Retinal pigment epithelial cell (primary cell): ENCODE data around the gene GALNT11.
"Not testable (repeated sequence)": the region's sequence is repeated elsewhere in the genome, so short reads cannot be mapped to it uniquely, and the experiment has no call there.

Experiments used
- DNase-seq: peaks from one replicate; pipeline ENCODE4 v3.0.0-alpha.2; 2010; ENCODE audit warnings: low read depth
- H3K4me3 ChIP-seq: 2 replicates; pipeline ENCODE4 v1.5.1; 2011; ENCODE audit warnings: mild to moderate bottlenecking, low read length, control low read depth, moderate library complexity
- CTCF ChIP-seq: conservative IDR thresholded peaks from 2 replicates; pipeline ENCODE4 v1.5.1; 2011; ENCODE audit warnings: low read depth, low read length, control low read depth, inconsistent platforms

The GALNT11 gene

GRCh38 chr7:152051968-152052367, 26.5 kb downstream of the GALNT11 start:
- no peak for DNase-seq
- H3K4me3 ChIP-seq: no peak overlapping the region
- no peak for TF ChIP-seq CTCF

GRCh38 chr7:152052771-152053170, 27.3 kb downstream of the GALNT11 start:
- DNase-seq: no peak
- TF ChIP-seq CTCF: no peak
- H3K4me3 ChIP-seq: no peak overlapping the region

GRCh38 chr7:152054367-152055230, 29.1 kb downstream of the GALNT11 start:
- TF ChIP-seq CTCF: no peak
- DNase-seq: peak; percentile 14
- H3K4me3 ChIP-seq: no peak overlapping the region

GRCh38 chr7:152056621-152057274, 31.3 kb downstream of the GALNT11 start:
- TF ChIP-seq CTCF: no peak
- H3K4me3 ChIP-seq: no peak overlapping the region
- no peak for DNase-seq

GRCh38 chr7:152059311-152059710, 33.8 kb downstream of the GALNT11 start:
- no peak for TF ChIP-seq CTCF

GRCh38 chr7:152061086-152061485, 35.6 kb downstream of the GALNT11 start:
- not testable (repeated sequence) for DNase-seq, H3K4me3 ChIP-seq

More at GRCh38 chr7:152059311-152059710, 33.8 kb downstream of the GALNT11 start:
- H3K4me3 ChIP-seq: no peak overlapping the region
- DNase-seq: no peak

- H3K4me3 ChIP-seq, DNase-seq: not testable (repeated sequence)
Measured at GRCh38 chr7:152063192-152063591, 37.7 kb downstream of the GALNT11 start.

GRCh38 chr7:152063821-152064220, 38.3 kb downstream of the GALNT11 start:
- not testable (repeated sequence) for DNase-seq, H3K4me3 ChIP-seq

- DNase-seq, H3K4me3 ChIP-seq: not testable (repeated sequence)
Measured at GRCh38 chr7:152065800-152066344, 40.4 kb downstream of the GALNT11 start.
